OCI-LY1 (cell line): ENCODE measurements around the gene RARA.

ENCODE experiments used
- H2AFZ ChIP-seq: fragments of 200-600 bp; sonication (generic), shearing (Covaris generic); 2 replicates; pipeline ENCODE4 v1.6.0; 2014; ENCODE audit warnings: antibody characterized with exemption, mild to moderate bottlenecking, low read length
- H3F3A ChIP-seq: fragments of 200-600 bp; sonication (generic), shearing (Covaris generic); 2 replicates; pipeline ENCODE4 v1.6.0; 2014; ENCODE audit warnings: mild to moderate bottlenecking, antibody characterized with exemption, low read length, moderate library complexity; ENCODE audit not compliant: insufficient read depth
- H3K27ac ChIP-seq: fragments of 200-600 bp; sonication (generic); 2 replicates; pipeline ENCODE4 v1.5.1; 2014; ENCODE audit warnings: low read length, mixed run types, mild to moderate bottlenecking, low read depth; ENCODE audit not compliant: poor library complexity, severe bottlenecking
- H3K27me3 ChIP-seq: fragments of 200-600 bp; sonication (generic); 2 replicates; pipeline ENCODE4 v1.6.0; 2014; ENCODE audit warnings: antibody characterized with exemption, mild to moderate bottlenecking, low read length, moderate library complexity; ENCODE audit not compliant: insufficient read depth
- H3K36me3 ChIP-seq: fragments of 200-600 bp; sonication (generic); 2 replicates; pipeline ENCODE4 v1.6.1; 2014; ENCODE audit warnings: mild to moderate bottlenecking, antibody characterized with exemption, low read length, moderate library complexity, mixed read lengths; ENCODE audit not compliant: insufficient read depth
- H3K4me1 ChIP-seq: fragments of 200-600 bp; sonication (generic); 2 replicates; pipeline ENCODE4 v1.5.1; 2014; ENCODE audit warnings: mild to moderate bottlenecking, low read length, moderate library complexity; ENCODE audit not compliant: insufficient read depth, severe bottlenecking
- H3K4me2 ChIP-seq: fragments of 200-600 bp; sonication (generic), shearing (Covaris generic); 2 replicates; pipeline ENCODE4 v1.6.1; 2014; ENCODE audit warnings: low read length
- H3K4me3 ChIP-seq: fragments of 200-600 bp; sonication (generic); 2 replicates; pipeline ENCODE4 v1.5.1; 2014; ENCODE audit warnings: low read length, low read depth, mild to moderate bottlenecking, mixed read lengths; ENCODE audit not compliant: poor library complexity, severe bottlenecking
- H3K79me2 ChIP-seq: fragments of 200-600 bp; shearing (Covaris generic); 2 replicates; pipeline ENCODE4 v1.6.1; 2016; ENCODE audit warnings: mixed run types, low read length, mixed read lengths; ENCODE audit not compliant: insufficient read depth
- H3K9ac ChIP-seq: fragments of 200-600 bp; sonication (generic), shearing (Covaris generic); 2 replicates; pipeline ENCODE4 v1.6.1; 2014; ENCODE audit warnings: mild to moderate bottlenecking, low read length, mixed read lengths
- H3K9me2 ChIP-seq: fragments of 200-600 bp; sonication (generic), shearing (Covaris generic); 2 replicates; pipeline ENCODE4 v1.6.1; 2014; ENCODE audit warnings: low read depth, mild to moderate bottlenecking, low read length, mixed read lengths
- H3K9me3 ChIP-seq: fragments of 200-600 bp; shearing (Covaris generic); 2 replicates; pipeline ENCODE4 v1.6.1; 2014; ENCODE audit warnings: low read length, mixed read lengths
- H4K20me1 ChIP-seq: fragments of 200-600 bp; sonication (generic), shearing (Covaris generic); 2 replicates; pipeline ENCODE4 v1.6.0; 2016; ENCODE audit warnings: mild to moderate bottlenecking, low read length; ENCODE audit not compliant: insufficient read depth
- CTCF ChIP-seq: fragments of 200-600 bp; sonication (generic), shearing (Covaris generic); IDR thresholded peaks from 2 replicates; pipeline ENCODE4 v1.5.1; 2017; ENCODE audit warnings: mild to moderate bottlenecking, antibody characterized with exemption, low read length, moderate library complexity, mixed read lengths
- EZH2 ChIP-seq: fragments of 200-600 bp; sonication (generic), shearing (Covaris generic); IDR thresholded peaks from 2 replicates; pipeline ENCODE4 v1.8.0; 2017; ENCODE audit warnings: borderline replicate concordance, mixed run types, mild to moderate bottlenecking, antibody characterized with exemption, low read length, moderate library complexity, mixed read lengths

RARA gene

GRCh38 chr17:40268141-40268712 lies 40.8 kb upstream of the RARA start:
- Histone ChIP-seq H3K36me3 (peaks cover 28% of the 10 kb centered on the region), H3K27ac (no peak overlapping the region), H3K27me3 (no peaks in the 10 kb centered on the region), H3F3A (no peaks in the 10 kb centered on the region), H3K9me2 (no peaks in the 10 kb centered on the region), H2AFZ (no peak overlapping the region), H3K9ac (no peak overlapping the region), H3K4me1 (no peaks in the 10 kb centered on the region), H3K79me2 (no peaks in the 10 kb centered on the region), H4K20me1 (no peaks in the 10 kb centered on the region), H3K9me3 (no peaks in the 10 kb centered on the region), H3K4me2 (no peak overlapping the region), H3K4me3 (no peak overlapping the region)
- TF ChIP-seq CTCF (no peak), EZH2 (no peak)

DNA sequence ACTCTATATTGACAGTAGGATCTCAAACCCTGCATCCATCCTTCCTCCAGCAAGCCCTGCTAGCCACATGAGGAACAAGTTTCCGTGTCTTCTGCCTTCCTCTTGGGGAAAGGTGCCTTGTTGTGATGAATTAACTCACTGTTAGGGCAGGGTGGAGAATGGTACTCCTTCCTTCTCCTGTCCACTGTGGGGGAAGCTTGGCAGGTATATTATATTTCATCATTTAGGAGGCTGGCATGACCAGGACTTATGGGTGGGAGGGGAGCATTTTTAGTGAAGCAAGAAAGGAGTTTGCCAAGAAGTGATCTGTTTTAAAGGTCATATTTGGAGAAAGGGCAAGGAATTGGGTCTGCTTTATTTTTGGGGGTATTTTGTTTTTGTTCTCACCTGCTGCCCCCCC lies 30.6 kb upstream of the RARA start:
- Histone ChIP-seq H3K36me3 (peaks cover 67% of the 10 kb centered on the region), H3K79me2 (no peaks in the 10 kb centered on the region), H3K27ac (no peak overlapping the region), H3K4me1 (no peaks in the 10 kb centered on the region), H3K4me2 (no peak overlapping the region), H3K9ac (no peak overlapping the region), H3K4me3 (no peak overlapping the region), H2AFZ (no peak overlapping the region), H3F3A (no peaks in the 10 kb centered on the region), H3K9me3 (no peaks in the 10 kb centered on the region), H4K20me1 (no peaks in the 10 kb centered on the region), H3K9me2 (no peaks in the 10 kb centered on the region), H3K27me3 (no peaks in the 10 kb centered on the region)
- TF ChIP-seq CTCF (no peak), EZH2 (no peak)

- no peaks in the 10 kb centered on the region for H3K27me3 ChIP-seq
- no peak overlapping the region for H3K27ac ChIP-seq
- no peak overlapping the region for H3K9ac ChIP-seq
- H3K9me3 ChIP-seq = no peaks in the 10 kb centered on the region
- no peaks in the 10 kb centered on the region for H4K20me1 ChIP-seq
- H3K4me2 ChIP-seq = no peak overlapping the region
- TF ChIP-seq CTCF = no peak
- TF ChIP-seq EZH2 = no peak
- no peak overlapping the region for H2AFZ ChIP-seq
- peaks cover 60% of the 10 kb centered on the region for H3K36me3 ChIP-seq
- no peaks in the 10 kb centered on the region for H3K79me2 ChIP-seq
- H3F3A ChIP-seq = no peaks in the 10 kb centered on the region
- H3K4me3 ChIP-seq = no peak overlapping the region
- H3K4me1 ChIP-seq = no peaks in the 10 kb centered on the region
- no peaks in the 10 kb centered on the region for H3K9me2 ChIP-seq
Observed at GRCh38 chr17:40279402-40279801, 29.6 kb upstream of the RARA start.
